ENCODE results near the gene TTLL11. TPM values are rescaled to one million over a fixed set of nuclear protein-coding genes. Genes with fewer than 3 reads are reported as not detected.
A peak's percentile ranks its signal among the peaks of the same experiment; 100 is the strongest.

The TTLL11 gene
- total and polyA plus RNA-seq, 4 donors, result 1.4 to 4.5 (median 3.6) TPM

DNA sequence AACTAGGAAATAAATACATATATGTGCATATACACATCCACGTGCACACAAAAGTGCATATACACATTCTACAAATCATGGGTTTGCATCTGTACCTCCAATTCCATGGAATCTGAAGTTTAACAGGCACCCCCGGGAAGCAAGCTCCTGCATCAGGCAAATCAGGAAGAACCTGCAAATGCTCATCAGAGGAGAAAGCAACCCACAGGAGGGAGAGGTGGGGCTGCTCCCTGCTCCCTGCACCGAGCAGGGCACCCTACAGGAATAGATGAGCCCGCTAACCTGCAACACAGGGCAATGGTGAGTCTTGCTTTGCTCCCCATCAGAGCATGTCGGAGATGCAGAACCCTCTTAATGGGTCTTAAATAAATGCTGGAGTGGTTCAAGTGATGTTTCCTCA, 290.4 kb downstream of the TTLL11 start (continued):
- TF ChIP-seq, protein P1, sequence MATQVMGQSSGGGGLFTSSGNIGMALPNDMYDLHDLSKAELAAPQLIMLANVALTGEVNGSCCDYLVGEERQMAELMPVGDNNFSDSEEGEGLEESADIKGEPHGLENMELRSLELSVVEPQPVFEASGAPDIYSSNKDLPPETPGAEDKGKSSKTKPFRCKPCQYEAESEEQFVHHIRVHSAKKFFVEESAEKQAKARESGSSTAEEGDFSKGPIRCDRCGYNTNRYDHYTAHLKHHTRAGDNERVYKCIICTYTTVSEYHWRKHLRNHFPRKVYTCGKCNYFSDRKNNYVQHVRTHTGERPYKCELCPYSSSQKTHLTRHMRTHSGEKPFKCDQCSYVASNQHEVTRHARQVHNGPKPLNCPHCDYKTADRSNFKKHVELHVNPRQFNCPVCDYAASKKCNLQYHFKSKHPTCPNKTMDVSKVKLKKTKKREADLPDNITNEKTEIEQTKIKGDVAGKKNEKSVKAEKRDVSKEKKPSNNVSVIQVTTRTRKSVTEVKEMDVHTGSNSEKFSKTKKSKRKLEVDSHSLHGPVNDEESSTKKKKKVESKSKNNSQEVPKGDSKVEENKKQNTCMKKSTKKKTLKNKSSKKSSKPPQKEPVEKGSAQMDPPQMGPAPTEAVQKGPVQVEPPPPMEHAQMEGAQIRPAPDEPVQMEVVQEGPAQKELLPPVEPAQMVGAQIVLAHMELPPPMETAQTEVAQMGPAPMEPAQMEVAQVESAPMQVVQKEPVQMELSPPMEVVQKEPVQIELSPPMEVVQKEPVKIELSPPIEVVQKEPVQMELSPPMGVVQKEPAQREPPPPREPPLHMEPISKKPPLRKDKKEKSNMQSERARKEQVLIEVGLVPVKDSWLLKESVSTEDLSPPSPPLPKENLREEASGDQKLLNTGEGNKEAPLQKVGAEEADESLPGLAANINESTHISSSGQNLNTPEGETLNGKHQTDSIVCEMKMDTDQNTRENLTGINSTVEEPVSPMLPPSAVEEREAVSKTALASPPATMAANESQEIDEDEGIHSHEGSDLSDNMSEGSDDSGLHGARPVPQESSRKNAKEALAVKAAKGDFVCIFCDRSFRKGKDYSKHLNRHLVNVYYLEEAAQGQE (IDR thresholded peaks at IDR 0.05), result no peak
- TF ChIP-seq ATF3 (IDR thresholded peaks at IDR 0.05), result no peak

DNA sequence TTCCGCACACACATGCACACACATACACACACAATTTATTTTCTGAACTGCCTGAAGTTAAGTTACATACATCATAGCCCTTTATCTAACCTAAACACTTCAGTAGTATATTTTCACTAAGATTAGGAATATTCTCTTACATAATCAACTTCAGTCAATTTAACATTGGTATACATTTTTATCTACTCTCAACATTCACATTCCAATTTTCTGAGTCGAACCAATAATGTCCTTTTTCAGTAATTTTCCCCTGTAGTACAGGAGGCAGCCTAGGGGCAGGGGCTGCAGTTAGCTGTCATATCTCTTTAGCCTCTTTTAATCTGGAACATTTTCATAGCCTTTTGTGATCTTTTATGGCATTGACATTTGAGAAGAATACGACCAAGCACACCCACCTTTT, 291.5 kb downstream of the TTLL11 start:
- H3K4me1 ChIP-seq (ENCODE audit: control insufficient read depth in 4 of 4, insufficient read depth in 4 of 4, low read length in 3 of 4), result no peaks in the 10 kb centered on the region
- H3K36me3 ChIP-seq (ENCODE audit: control insufficient read depth in 4 of 4, insufficient read depth in 3 of 4, low read depth in 1 of 4, low read length in 3 of 4), result no peaks in the 10 kb centered on the region
- DNase-seq (ENCODE audit: low spot score), result peak; percentile 8
- H3K27me3 ChIP-seq (ENCODE audit: control insufficient read depth in 4 of 4, insufficient read depth in 4 of 4, low read length in 3 of 4), result no peaks in the 10 kb centered on the region
- TF ChIP-seq ATF3 (IDR thresholded peaks at IDR 0.05) (no peak), TAF1 (conservative IDR thresholded peaks at IDR 0.05) (no peak), YY1 (IDR thresholded peaks at IDR 0.05) (no peak), RXRA (IDR thresholded peaks at IDR 0.05) (no peak), NR2F2 (IDR thresholded peaks at IDR 0.05) (no peak), GABPA (IDR thresholded peaks at IDR 0.05 in 1 of 2, conservative IDR thresholded peaks at IDR 0.05 in 1 of 2) (no peak), EGR1 (IDR thresholded peaks at IDR 0.05; ENCODE audit: low read depth in 2 of 2) (no peak), RAD21 (IDR thresholded peaks at IDR 0.05) (no peak), FOXA2 (IDR thresholded peaks at IDR 0.05) (no peak), FOXA1 (IDR thresholded peaks at IDR 0.05) (no peak), CTCF (IDR thresholded peaks at IDR 0.05; ENCODE audit: low read depth, low read length, missing input control) (no peak), HNF4G (IDR thresholded peaks at IDR 0.05) (no peak), JUND (IDR thresholded peaks at IDR 0.05) (no peak), SP1 (IDR thresholded peaks at IDR 0.05) (no peak)
- TF ChIP-seq, protein P2, sequence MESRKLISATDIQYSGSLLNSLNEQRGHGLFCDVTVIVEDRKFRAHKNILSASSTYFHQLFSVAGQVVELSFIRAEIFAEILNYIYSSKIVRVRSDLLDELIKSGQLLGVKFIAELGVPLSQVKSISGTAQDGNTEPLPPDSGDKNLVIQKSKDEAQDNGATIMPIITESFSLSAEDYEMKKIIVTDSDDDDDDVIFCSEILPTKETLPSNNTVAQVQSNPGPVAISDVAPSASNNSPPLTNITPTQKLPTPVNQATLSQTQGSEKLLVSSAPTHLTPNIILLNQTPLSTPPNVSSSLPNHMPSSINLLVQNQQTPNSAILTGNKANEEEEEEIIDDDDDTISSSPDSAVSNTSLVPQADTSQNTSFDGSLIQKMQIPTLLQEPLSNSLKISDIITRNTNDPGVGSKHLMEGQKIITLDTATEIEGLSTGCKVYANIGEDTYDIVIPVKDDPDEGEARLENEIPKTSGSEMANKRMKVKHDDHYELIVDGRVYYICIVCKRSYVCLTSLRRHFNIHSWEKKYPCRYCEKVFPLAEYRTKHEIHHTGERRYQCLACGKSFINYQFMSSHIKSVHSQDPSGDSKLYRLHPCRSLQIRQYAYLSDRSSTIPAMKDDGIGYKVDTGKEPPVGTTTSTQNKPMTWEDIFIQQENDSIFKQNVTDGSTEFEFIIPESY (IDR thresholded peaks at IDR 0.05), result no peak
- TF ChIP-seq, protein P1 (IDR thresholded peaks at IDR 0.05), result no peak
- TF ChIP-seq, protein P3, sequence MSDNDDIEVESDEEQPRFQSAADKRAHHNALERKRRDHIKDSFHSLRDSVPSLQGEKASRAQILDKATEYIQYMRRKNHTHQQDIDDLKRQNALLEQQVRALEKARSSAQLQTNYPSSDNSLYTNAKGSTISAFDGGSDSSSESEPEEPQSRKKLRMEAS (IDR thresholded peaks at IDR 0.05), result no peak
- no peak overlapping the region for H3K27ac ChIP-seq (ENCODE audit: low read depth in 1 of 2, low read length in 2 of 2)
- WGBS, result 73% methylated on average over 3 of the region's 3 CpGs
- H3K4me3 ChIP-seq (ENCODE audit: low read depth in 1 of 3, low read length in 3 of 3), result no peak overlapping the region
- peaks cover 0 to 2% (median under 1%) of the 10 kb centered on the region in 4 donors for H3K9me3 ChIP-seq (ENCODE audit: control insufficient read depth in 4 of 4, low read length in 3 of 4)
- H3K9ac ChIP-seq (ENCODE audit: low read depth in 1 of 2, low read length in 2 of 2), result no peak overlapping the region
